ENCODE measurements around the gene NPPA. TPM values are rescaled to one million over a fixed set of nuclear protein-coding genes. Genes with fewer than 3 reads are reported as not detected.

NPPA gene
- total RNA-seq, 1 donor from 2014 or later = not detected

GRCh38 chr1:11873395-11874257 is 26.0 kb upstream of the NPPA start:
- Mint-ChIP-seq H3K27me3 (ENCODE audit: low read depth) (peaks cover 32% of the 10 kb centered on the region), H3K9me3 (ENCODE audit: low read depth) (no peaks in the 10 kb centered on the region), H3K4me1 (ENCODE audit: low read depth) (no peaks in the 10 kb centered on the region), H3K4me3 (ENCODE audit: unreplicated experiment) (no peak overlapping the region), H3K27ac (ENCODE audit: unreplicated experiment) (no peak overlapping the region), H3K36me3 (ENCODE audit: low read depth) (no peaks in the 10 kb centered on the region)
- DNase-seq (ENCODE audit: low spot score) = no peak
- TF ChIP-seq CTCF (IDR thresholded peaks at IDR 0.05) = no peak

- TF ChIP-seq CTCF (IDR thresholded peaks at IDR 0.05) = no peak
- Mint-ChIP-seq H3K4me1 (ENCODE audit: low read depth) (no peaks in the 10 kb centered on the region), H3K4me3 (ENCODE audit: unreplicated experiment) (no peak overlapping the region), H3K27me3 (ENCODE audit: low read depth) (peaks cover 34% of the 10 kb centered on the region), H3K27ac (ENCODE audit: unreplicated experiment) (no peak overlapping the region), H3K9me3 (ENCODE audit: low read depth) (no peaks in the 10 kb centered on the region), H3K36me3 (ENCODE audit: low read depth) (no peaks in the 10 kb centered on the region)
- DNase-seq (ENCODE audit: low spot score) = no peak
Observed at GRCh38 chr1:11872545-11872944, 25.0 kb upstream of the NPPA start.

GRCh38 chr1:11869650-11870207 is 22.1 kb upstream of the NPPA start:
- no peak for DNase-seq (ENCODE audit: low spot score)
- H3K27ac Mint-ChIP-seq (ENCODE audit: unreplicated experiment) = no peak overlapping the region
- H3K36me3 Mint-ChIP-seq (ENCODE audit: low read depth) = no peaks in the 10 kb centered on the region
- no peaks in the 10 kb centered on the region for H3K4me1 Mint-ChIP-seq (ENCODE audit: low read depth)
- no peak for TF ChIP-seq CTCF (IDR thresholded peaks at IDR 0.05)
- no peaks in the 10 kb centered on the region for H3K9me3 Mint-ChIP-seq (ENCODE audit: low read depth)
- H3K27me3 Mint-ChIP-seq (ENCODE audit: low read depth) = peaks cover 36% of the 10 kb centered on the region
- no peak overlapping the region for H3K4me3 Mint-ChIP-seq (ENCODE audit: unreplicated experiment)

GRCh38 chr1:11869104-11869503 is 21.5 kb upstream of the NPPA start:
- no peak overlapping the region for H3K4me3 Mint-ChIP-seq (ENCODE audit: unreplicated experiment)
- H3K4me1 Mint-ChIP-seq (ENCODE audit: low read depth) = no peaks in the 10 kb centered on the region
- no peak for TF ChIP-seq CTCF (IDR thresholded peaks at IDR 0.05)
- peaks cover 34% of the 10 kb centered on the region for H3K27me3 Mint-ChIP-seq (ENCODE audit: low read depth)
- DNase-seq (ENCODE audit: low spot score) = no peak
- no peak overlapping the region for H3K27ac Mint-ChIP-seq (ENCODE audit: unreplicated experiment)
- H3K9me3 Mint-ChIP-seq (ENCODE audit: low read depth) = no peaks in the 10 kb centered on the region
- no peaks in the 10 kb centered on the region for H3K36me3 Mint-ChIP-seq (ENCODE audit: low read depth)

- H3K4me1 Mint-ChIP-seq (ENCODE audit: low read depth) = no peaks in the 10 kb centered on the region
- DNase-seq (ENCODE audit: low spot score) = no peak
- H3K27me3 Mint-ChIP-seq (ENCODE audit: low read depth) = peaks cover 32% of the 10 kb centered on the region
- H3K27ac Mint-ChIP-seq (ENCODE audit: unreplicated experiment) = no peak overlapping the region
- H3K36me3 Mint-ChIP-seq (ENCODE audit: low read depth) = no peaks in the 10 kb centered on the region
- no peaks in the 10 kb centered on the region for H3K9me3 Mint-ChIP-seq (ENCODE audit: low read depth)
- TF ChIP-seq CTCF (IDR thresholded peaks at IDR 0.05) = no peak
- H3K4me3 Mint-ChIP-seq (ENCODE audit: unreplicated experiment) = no peak overlapping the region
Observed at GRCh38 chr1:11868331-11868980, 20.9 kb upstream of the NPPA start.
